SW 1271 (cell line): ENCODE data around the gene RNU6-8.

Source experiments
- DNase-seq, 2 experiments: peaks; one replicate each; lab custom pipeline; 2025; lab: John Stamatoyannopoulos, UW

RNU6-8 gene

GRCh38 chr14:32202998-32203882 lies at the start of gene RNU6-8:
RNU6-8 (minus strand) TSS chr14:32203269.
- no peak for DNase-seq

- peak; percentile 38 to 73 for DNase-seq
Measured at GRCh38 chr14:32252030-32252670, 49.1 kb upstream of the RNU6-8 start.

GRCh38 chr14:32251530-32251929 lies 48.5 kb upstream of the RNU6-8 start:
- DNase-seq, result no peak

GRCh38 chr14:32250681-32251080 lies 47.6 kb upstream of the RNU6-8 start:
- no peak for DNase-seq

- no peak for DNase-seq
Measured at GRCh38 chr14:32249780-32250179, 46.7 kb upstream of the RNU6-8 start.

GRCh38 chr14:32249371-32249770 lies 46.3 kb upstream of the RNU6-8 start:
- DNase-seq, result no peak

- DNase-seq, result no peak
Measured at GRCh38 chr14:32246751-32247150, 43.7 kb upstream of the RNU6-8 start.

GRCh38 chr14:32244404-32244803 lies 41.3 kb upstream of the RNU6-8 start:
- DNase-seq, result no peak

GRCh38 chr14:32233260-32233659 lies 30.2 kb upstream of the RNU6-8 start:
- DNase-seq, result no peak

GRCh38 chr14:32232481-32232880 lies 29.4 kb upstream of the RNU6-8 start:
- no peak for DNase-seq

GRCh38 chr14:32230695-32231280 lies 27.7 kb upstream of the RNU6-8 start:
- DNase-seq, result no peak

GRCh38 chr14:32230181-32230580 lies 27.1 kb upstream of the RNU6-8 start:
- peak in 1 of 2 experiments; percentile 9 for DNase-seq

GRCh38 chr14:32226056-32226455 lies 23.0 kb upstream of the RNU6-8 start:
- DNase-seq, result no peak

- DNase-seq, result no peak
Measured at GRCh38 chr14:32225378-32225920, 22.4 kb upstream of the RNU6-8 start.

GRCh38 chr14:32224737-32225377 lies 21.8 kb upstream of the RNU6-8 start:
- no peak for DNase-seq

- no peak for DNase-seq
Measured at GRCh38 chr14:32217301-32217700, 14.2 kb upstream of the RNU6-8 start.

- no peak for DNase-seq
Measured at GRCh38 chr14:32212833-32213232, 9.8 kb upstream of the RNU6-8 start.

- no peak for DNase-seq
Measured at GRCh38 chr14:32211068-32211404, 8.0 kb upstream of the RNU6-8 start.

GRCh38 chr14:32209471-32209870 lies 6.4 kb upstream of the RNU6-8 start:
- no peak for DNase-seq

GRCh38 chr14:32208490-32208889 lies 5.4 kb upstream of the RNU6-8 start:
- DNase-seq, result no peak

- no peak for DNase-seq
Measured at GRCh38 chr14:32206552-32206951, 3.5 kb upstream of the RNU6-8 start.

- no peak for DNase-seq
Measured at GRCh38 chr14:32205984-32206383, 2.9 kb upstream of the RNU6-8 start.
